GM19397 (cell line): ENCODE measurements around the gene PDLIM7.
A peak's percentile ranks its signal among the peaks of the same experiment; 100 is the strongest.

Experiments
- ATAC-seq: cut with Tn5 transposase; IDR thresholded peaks from one replicate; pipeline ENCODE4 v1.9.1; 2021; ENCODE audit warnings: mild to moderate bottlenecking, moderate library complexity; ENCODE audit not compliant: unreplicated experiment

Gene PDLIM7

DNA sequence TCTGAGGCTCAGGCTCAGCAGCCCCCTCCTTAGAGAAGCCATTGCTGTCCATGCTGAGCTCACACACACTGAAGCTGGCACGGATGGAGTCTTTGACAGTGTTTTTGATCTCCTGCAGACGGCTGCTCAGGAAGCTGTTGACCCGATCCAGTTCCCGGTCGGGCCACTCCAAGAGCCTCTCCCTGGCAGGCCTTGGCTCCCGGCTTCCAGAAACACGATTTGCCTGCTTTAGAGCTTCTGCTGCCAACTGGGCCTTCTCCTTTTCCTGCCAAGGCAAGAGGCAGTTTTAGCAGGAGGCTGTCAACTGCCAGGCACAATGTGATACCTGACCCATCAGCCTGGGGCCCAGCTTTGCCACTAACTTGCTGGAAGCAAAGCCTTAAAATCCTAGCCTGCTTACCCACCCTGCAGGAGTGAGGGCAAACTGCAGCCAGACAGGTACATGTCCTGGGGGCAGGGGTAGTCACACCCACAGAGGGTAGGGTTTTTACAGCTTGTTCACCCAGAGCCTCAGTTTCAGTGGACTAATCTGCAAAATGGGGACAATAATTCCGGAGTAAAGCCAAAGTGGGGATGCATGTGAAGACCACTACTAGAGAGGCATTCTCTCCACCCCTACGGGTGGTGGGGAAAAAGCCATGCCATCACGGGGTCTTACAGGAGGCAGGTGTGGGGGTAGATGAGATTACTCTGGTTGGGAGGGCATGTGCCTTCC is 27.7 kb upstream of the PDLIM7 start:
- ATAC-seq = no peak

DNA sequence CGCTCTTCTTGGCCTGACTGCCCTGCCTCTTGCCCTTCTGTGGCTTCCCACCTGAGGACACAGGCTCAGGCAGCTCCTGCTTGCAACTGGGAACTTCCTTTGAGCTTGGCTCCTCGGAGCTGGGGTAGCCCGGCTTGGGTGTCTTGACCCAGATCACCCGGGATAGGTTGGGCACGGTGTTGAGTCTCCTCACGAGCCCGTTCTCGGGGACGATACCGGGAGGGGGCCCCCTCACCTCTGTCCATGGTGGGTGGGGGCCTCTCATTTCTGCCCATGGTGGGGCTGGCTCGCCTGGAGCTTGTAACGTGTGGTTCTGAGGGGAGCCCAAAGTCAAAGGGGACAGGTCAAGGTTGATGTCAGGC is 27.1 kb upstream of the PDLIM7 start:
- ATAC-seq = no peak

DNA sequence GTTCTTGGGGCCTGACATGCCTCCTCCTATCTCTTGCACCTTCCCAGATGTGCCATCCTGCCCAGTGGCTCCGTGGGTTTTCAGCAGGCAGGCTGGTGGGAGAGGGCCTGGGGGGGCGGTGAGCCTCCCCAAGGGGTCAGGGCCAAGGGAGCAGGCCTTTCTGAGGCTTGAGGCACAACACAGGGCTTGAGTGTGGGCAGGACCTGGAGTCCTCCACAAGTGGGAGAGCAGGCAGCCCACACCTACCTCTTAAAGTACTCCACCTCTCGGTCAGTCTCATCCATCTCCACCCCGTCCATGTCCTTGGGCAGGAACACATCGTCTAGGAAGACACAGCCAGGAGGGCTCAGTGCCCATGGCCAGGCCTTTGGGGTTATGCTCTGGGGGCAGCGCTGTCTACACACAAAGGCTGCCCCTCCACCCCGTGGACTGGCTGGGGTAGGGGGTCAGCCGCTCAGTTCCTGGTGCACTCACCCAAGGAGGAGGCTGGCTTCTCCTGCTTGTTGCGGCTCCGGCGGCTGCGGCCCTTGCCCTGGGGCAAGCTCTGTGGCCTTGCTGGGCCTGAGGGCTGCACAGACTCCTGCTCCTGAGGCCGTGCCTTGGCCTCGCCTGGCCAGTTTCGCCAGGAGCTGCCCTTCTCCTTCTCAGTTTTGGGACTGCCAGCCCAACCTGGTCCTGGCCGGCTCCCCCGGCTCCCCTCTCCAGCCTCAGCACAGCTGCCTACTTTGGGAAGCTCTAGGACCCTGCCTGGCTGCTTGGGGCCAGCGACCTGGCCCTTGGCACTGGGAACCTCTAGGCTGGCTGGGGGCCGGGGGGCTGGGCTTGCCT is 26.5 kb upstream of the PDLIM7 start:
- no peak for ATAC-seq

DNA sequence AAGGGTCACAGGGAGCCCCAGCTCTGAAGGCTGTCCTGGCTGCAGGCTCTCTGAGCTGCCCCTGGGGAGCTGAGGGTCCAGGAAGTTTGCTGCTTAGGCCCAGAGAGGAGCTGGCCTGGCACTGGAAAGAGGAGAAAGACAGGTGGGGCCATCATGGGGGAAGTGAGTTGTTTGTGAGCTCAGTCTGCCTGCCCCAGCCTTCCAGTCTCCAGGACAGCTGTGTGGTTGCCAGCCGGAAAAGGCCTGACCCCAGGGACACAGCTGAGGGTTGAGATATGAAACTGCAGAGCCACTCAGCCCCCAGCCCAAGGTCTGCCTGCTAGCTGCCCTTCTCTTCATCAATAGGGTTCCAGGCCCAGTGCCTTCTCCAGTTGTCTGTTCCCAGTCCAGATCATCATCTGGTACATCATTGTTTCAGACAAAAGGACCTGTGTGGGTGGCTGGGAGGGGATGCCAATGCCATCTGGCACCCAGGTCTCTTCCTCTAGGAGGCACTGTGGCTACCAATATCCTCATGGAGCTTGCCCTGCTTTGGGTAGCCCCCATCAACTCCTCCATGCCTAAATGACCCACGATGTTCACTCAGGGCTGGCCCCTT is 23.6 kb upstream of the PDLIM7 start:
- ATAC-seq = no peak

DNA sequence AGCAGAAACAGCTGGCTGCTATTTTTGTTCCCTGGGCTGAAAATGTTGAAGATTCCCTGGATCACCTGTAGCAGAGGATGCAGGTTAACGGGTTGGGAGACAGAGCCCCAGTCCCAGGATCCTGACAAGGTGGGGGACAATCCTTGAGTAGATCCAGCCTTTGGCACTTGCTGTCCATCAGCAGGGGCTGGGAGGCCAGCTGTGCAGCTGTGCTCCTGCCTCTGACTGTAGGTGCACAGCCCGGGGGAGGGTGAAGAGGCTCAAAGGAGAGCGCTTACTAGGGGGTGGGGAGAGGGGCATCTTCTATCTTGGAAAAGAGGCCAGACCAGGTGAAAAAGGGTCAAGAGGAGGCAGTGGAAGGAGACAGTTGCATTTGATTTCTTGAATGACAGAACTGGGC is 22.9 kb upstream of the PDLIM7 start:
- no peak for ATAC-seq

DNA sequence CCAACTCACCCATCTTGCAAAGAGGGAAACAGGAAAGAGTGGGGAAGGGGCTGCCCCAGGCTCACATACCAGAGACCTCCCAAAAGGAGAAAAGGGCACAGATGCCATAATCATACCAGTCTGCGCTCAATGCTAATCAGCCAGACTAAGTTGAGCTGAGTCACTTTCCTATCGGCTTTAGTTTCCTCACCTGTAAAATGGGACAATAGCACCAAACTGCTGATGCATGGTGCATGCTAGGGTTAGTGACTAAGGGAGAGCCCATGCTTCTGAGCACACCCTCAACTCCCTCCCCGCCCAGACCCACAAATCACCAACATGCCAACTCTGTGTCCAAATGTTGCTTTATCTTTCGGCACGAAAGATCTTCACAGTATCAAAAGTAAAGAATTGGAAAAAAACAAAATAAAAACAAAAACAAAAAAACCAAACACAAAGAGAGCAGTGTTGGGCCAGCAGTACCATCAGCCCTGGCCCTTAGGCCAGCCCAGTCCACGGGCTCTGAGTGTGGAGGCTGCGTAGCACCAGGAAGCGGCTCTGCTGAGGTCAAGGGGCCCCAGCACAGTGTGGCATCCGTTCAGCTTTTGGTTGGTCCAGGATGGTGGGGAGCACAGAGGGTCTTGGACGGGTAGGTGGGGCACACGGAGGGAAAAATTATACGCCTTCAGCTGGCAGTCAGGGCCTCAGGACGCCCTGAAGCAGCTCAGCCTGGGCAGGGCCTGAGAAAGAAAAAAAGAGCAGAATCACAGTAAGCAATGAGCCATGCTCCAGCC is 22.2 kb upstream of the PDLIM7 start:
- no peak for ATAC-seq

DNA sequence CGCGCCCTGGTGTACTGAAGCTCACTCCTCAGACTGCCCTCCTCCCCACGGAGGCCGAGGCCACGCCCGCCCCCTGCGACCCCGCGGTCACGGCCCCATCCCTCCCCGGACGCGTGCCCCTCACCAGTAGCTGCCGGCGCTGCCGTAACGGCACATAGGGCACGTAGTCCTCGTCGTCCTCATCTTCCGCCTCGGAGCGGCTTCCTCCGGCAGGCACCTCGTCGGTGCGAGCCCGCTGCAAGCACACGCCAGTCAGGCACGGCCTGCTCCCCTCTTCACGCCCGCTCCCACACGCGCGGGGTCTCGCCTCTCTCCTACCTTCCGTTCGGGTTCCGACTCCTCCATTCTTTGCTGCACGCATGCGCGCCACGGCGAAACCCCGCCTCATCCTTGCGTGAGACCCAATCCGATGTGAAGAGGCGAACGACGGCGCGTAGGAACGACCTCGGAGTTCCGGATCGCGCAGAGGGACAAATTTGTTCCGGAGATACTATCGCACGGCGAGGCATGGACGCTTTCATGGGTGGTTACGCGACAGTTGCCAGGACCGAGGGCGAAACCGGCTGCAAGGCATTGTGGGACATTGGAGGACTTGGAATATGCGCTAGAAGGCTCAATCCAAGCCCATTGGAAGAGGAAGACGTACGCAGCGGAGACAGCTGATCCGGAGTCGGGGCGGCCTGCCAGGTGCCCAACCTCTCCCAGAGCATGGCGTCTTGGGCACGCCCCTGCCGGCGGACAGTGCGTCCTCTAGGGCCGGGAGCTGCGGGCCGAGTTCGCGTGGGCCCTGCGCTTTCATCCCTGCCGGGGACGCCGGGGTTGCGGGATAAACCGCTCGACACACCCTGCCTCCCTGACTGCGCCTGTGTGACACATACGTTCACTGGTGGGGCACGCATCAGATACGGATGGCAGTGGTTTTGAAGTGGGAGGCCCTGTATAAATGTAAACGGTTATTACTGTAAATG is 19.5 kb upstream of the PDLIM7 start, which contains the start of gene DDX41:
TSS of gene DDX41 (minus strand) at position 361 of the 968 bp plus-strand sequence. CDS start at position 345, 16 bp downstream.
- peak; percentile 81 for ATAC-seq

DNA sequence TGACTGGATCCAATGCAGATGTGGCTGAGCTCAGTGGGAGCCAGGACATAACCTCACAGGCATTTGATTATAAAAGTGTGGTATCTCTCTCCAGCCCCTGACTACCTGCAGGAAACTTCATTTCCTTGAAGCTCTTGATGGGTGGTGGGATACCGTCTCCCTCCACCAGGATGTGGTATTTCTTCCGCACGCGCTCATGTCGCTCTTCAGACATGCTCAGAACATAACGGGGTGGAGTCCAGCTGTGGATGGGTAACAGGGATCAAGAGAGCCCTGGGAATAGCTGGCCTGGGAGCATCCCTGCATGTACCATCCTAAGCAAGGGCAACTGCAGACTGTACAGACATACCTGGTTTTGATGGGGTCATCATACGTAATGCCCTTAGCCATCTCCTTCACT is 18.2 kb upstream of the PDLIM7 start:
- no peak for ATAC-seq

DNA sequence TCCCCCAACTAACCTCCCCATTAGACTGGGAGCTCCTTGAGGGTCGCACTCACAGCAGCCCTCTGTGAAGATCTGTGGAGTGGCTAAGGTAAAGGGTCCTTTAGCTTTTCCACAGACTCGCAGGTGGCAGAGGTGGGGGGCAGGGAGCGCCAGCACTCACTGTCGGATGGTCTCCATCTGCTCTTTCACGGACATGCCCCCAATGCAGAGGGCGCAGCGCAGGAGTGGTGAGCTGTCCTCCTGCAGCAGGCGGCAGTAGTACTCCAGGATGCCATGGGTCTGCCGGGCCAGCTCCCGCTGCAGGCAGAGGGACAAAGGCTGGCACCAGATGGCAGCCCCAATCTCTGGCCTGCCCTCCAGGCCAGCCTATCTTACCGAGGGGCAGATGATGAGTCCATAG is 17.1 kb upstream of the PDLIM7 start:
- no peak for ATAC-seq

DNA sequence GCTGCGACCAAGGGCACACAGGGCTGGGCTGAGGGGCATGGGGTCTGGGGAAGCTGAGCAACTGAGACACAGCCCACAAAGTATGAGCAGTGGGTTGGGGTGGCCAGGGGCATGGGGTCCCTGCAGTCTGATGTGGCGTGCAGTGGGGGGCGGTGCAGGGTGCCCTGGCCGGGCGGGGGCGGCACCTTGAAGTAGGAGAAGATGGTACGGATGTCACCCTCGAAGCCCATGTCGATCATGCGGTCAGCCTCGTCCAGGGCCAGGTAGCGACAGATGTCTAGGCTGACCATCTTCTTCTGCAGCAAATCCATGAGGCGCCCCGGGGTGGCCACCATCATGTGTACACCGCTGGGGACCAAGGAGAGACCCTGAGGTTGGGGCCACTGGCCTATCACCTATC is 16.1 kb upstream of the PDLIM7 start:
- no peak for ATAC-seq

DNA sequence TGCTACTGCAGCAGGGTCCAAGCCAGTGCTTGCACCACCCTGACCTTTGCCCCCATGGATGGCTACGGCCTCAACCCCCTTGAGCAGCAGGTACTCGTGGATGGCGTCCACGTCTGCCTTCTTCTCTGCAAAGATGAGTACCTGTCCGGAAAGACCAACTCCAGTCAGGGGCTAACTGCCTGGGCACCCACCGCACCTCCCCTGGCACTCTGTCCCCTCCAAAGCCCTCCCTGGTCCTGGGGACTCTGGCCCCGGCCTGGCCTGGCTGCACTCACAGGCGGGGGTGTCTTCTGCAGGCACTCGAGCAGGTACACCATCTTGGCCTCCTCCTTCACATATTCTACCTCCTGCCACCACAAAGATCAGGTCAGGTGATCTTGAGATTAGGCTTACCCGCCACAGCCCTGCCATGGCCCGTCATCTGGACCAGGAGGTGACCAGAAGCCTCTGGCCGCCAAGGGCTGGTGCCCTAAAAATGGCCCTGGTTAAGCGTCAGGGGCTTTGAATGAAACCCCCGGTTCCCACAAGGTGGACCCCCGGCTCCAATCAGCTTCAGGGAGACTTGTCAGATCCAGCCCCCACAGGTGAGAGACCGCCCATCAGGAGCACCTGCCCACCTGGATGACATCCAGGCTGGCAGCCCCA is 15.5 kb upstream of the PDLIM7 start:
- no peak for ATAC-seq

DNA sequence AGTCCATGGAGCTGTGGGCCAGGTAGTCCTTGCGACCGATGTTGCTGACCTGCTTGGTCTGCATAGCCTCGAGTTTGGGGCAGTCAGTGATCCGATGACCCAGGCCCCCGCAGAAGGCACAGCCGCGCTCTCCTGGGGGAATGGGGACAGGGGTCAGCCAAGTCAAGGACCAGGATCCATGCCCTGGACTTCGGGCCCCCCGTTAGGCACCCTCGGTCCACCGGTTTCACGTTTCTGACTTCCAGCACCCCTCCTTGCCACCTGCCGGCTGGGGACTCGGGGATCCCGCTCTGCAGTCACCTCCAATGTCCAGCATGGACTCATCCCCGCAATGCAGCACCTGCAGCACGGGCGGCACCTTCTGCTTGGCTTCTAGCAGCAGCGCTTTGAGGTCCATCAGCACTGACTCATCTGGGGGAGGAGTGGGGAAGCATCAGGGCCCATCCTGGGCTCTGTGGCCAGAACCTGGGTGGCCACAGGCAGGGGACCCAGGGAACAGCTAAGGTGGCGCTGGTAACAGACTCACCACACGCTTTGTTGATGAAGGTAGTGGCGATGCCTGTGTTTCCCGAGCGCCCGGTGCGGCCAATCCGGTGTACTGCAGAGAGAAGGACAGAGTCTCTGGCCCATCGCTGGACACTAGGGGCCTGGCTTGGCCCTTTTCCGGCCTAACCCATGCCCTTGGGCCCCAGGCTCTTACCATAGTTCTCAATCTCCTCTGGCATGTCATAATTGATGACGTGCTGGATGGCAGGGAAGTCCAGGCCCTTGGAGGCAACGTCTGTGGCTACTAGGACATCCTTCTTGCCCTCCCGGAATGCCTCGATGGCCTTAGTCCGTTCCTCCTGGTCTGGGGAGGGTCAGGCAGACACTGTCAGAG is 14.6 kb upstream of the PDLIM7 start:
- no peak for ATAC-seq

DNA sequence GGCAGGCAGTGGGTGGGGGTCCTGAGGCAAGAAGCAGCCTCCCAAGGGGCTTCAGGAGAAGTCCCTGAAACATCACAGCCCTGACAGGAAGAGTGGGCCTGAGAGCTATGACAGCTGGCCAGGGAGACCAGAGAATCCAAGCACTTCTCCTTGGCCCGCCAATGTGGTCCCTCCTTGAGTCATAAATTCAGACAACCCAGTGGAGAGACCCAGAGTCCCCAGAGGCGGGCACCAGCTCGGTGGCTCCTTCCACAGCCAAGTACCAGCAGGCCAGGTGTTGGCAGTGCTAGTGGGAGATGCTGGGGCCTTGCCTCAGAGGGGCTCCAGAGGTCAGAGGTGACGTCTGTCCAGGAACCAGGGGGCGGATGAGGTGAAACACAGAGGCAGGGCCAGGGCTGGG is 13.8 kb upstream of the PDLIM7 start:
- no peak for ATAC-seq

DNA sequence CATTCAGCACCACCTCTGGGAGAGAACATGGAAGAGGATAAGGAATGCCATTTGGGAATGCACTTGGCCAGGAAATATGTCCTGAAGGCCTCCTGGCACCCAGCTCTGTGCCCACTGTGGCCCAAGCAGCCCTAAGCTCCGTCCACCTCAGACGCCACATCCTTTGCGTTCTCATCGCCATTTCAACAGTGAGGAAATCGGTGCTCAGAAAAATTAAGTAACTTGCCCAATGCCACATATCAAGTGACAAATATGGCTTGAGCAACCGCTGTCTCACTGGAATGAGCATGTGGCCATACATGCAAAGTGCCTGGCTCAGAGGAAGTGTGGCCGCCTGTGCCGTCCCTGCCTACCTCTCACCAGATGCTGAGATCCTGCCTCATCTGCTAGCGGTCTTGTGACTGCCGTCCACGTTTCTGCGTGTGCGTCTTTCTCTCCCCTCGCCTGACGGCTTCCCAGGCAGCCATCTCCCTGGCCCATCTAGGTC is 13.2 kb upstream of the PDLIM7 start:
- ATAC-seq = peak; percentile 36

DNA sequence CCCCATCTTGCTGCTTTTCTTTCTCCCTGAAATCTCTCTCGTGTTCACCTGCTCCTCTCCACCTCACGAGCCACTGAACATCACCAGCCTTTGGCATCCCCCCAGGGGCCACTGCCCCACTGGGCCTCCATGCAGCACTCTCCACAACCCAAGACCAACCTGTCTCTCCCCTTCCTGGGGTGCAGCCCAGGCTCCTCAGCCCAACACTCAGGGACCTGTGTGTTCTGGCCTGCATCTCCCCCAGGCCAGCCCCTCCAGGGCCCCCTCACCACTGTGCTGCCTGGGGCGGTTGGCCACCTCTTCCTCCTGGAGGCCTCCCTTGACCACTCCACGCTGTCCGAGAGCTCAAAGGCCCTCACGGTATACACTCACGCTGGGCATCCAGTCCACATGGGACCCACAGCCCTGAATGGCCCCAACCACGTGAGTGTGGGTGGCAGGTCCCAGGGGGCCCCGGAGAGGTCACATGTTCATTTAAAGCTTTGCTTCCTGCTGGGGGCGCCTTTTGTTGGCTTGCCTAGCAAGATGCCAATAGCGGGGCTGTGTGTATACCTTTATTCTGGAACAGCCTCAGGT is 12.7 kb upstream of the PDLIM7 start:
- peak; percentile 27 for ATAC-seq

DNA sequence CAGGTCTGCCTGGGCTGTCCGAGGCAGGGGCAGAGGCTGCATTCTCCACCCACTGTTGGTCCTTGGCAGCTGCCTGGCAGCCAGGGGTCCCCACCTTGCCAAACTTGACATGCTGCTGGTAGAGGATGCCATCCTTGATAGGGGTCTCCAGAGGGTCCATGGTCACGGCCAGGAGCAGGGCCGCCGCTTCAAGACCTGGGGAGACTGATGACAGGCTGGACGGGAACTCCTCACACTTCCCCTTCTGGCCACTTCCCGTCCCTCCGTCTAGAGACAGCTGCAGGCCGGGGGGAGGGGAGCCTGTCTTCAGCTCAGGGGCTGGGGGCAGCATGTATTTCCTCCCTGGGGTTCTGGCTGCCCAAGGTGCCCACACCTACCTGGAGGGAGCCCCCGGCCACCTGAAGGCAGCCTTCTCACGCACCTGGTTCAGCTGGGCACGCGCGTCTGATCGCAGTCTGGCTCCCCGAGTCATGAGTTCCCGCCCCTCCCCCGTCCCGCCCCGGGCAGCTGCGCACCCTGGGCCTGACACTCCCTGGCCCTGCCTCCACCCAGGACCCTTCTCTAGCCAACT is 12.1 kb upstream of the PDLIM7 start, which contains the start of gene DOK3:
TSS of gene DOK3 (minus strand) at position 446 of the 571 bp plus-strand sequence. CDS start at position 160, 286 bp downstream.
- peak; percentile 25 for ATAC-seq

DNA sequence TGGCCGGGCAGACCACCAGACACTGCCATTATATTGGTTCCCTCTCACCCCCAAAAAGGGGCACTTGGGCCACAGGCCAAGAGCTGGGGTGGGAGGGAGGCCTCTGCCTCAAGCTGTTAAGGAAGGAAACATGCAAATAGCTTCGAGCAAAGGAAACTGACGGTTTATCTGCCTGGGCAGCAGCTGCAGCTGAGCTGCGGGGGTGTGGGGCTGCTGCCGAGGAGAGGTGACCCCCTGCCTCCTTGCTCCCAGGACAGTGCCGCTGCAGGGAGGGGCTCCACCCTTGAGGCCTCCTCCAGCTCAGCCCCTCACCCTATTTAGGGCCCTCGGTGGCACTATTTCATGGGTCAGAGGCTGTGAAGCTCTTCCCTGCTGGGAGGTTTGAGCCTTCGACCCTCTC is 11.4 kb upstream of the PDLIM7 start:
- no peak for ATAC-seq

DNA sequence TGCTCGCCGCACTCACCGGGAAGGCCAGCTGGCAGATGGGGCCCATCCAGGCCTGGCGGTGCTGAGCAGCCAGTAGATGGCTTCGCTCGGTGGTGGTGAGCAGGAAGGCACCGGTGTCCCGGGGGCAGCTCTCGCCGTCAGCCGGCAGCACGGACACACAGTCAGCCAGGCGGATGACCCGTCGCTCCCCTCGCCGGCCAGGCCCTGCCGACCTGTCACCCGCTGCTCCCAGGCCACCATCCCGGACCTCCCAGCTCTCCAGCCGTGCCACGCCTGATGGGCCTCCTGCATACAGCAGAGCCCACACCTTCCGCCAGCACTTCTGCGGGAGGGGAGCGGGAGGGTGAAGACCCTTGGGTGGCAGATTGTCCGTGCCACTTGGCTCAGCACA is 10.8 kb upstream of the PDLIM7 start:
- no peak for ATAC-seq
